AG04450 (cell line): ENCODE results near the gene EXOC6B. TPM values are rescaled to one million over a fixed set of nuclear protein-coding genes. Genes with fewer than 3 reads are reported as not detected.
"Not testable (repeated sequence)": the region's sequence is repeated elsewhere in the genome, so short reads cannot be mapped to it uniquely, and the experiment has no call there.

Experiments
- CTCF ChIA-PET: fragments of 300-600, 350-600 bp; formaldehyde crosslinking; extraction: SDS; loops from one replicate; lab custom pipeline; 2022; ENCODE audit warnings: antibody characterized with exemption, inconsistent platforms; lab: Charles Lee
- POLR2A ChIA-PET: fragments of 350-600 bp; formaldehyde crosslinking; extraction: SDS; loops from one replicate; lab custom pipeline; 2021; ENCODE audit warnings: antibody characterized with exemption, inconsistent platforms; lab: Yijun Ruan, JAX
- DNase-seq: peaks from one replicate; pipeline ENCODE4 v3.0.0-alpha.2; 2011; ENCODE audit warnings: low read depth, low spot score
- H3K27ac ChIP-seq: one replicate; pipeline ENCODE4 v1.5.1; 2012; ENCODE audit warnings: low read depth, low read length, control low read depth
- H3K27me3 ChIP-seq: one replicate; pipeline ENCODE4 v1.6.0; 2012; ENCODE audit warnings: low read length; ENCODE audit not compliant: control insufficient read depth, insufficient read depth
- H3K4me3 ChIP-seq: 2 replicates; pipeline ENCODE4 v1.5.1; 2011; ENCODE audit warnings: mild to moderate bottlenecking, low read depth, low read length, control low read depth
- H3K9me3 ChIP-seq: 2 replicates; pipeline ENCODE4 v1.5.1; 2012; ENCODE audit warnings: low read length; ENCODE audit not compliant: control insufficient read depth, insufficient read depth
- CTCF ChIP-seq: IDR thresholded peaks from 2 replicates; pipeline ENCODE4 v1.5.1; 2011; ENCODE audit warnings: low read depth, low read length, control low read depth, inconsistent platforms
- polyA plus RNA-seq: library from polyadenylated mRNA; depleted of rRNA; stranded (reverse); fragments of >200 nt; gene quantifications from 2 replicates; pipeline ENCODE4 v1.2.3, GENCODE V29; 2011

The EXOC6B gene
- polyA plus RNA-seq, 1 experiment = 28.7 TPM

GRCh38 chr2:72494392-72494791 lies 331.4 kb downstream of the EXOC6B start:
- no peak overlapping the region for H3K27ac ChIP-seq
- no peaks in the 10 kb centered on the region for H3K9me3 ChIP-seq
- no peak for DNase-seq
- no peaks in the 10 kb centered on the region for H3K27me3 ChIP-seq
- CTCF ChIA-PET = no interaction called here
- no peak overlapping the region for H3K4me3 ChIP-seq
- POLR2A ChIA-PET = no interaction called here
- TF ChIP-seq CTCF = no peak

- H3K27ac ChIP-seq, H3K27me3 ChIP-seq, H3K4me3 ChIP-seq, CTCF ChIA-PET, H3K9me3 ChIP-seq, POLR2A ChIA-PET, DNase-seq: not testable (repeated sequence)
Measured at GRCh38 chr2:72484622-72485021, 341.2 kb downstream of the EXOC6B start.

GRCh38 chr2:72483346-72483745 lies 342.5 kb downstream of the EXOC6B start:
- TF ChIP-seq CTCF = no peak
- ChIA-PET CTCF (no interaction called here), POLR2A (no interaction called here)
- Histone ChIP-seq H3K27ac (no peak overlapping the region), H3K9me3 (no peaks in the 10 kb centered on the region), H3K27me3 (no peaks in the 10 kb centered on the region), H3K4me3 (no peak overlapping the region)
- DNase-seq = no peak

GRCh38 chr2:72475246-72475645 lies 350.6 kb downstream of the EXOC6B start:
- Histone ChIP-seq H3K9me3 (0 out of 2 replicates have a peak, but pooled peaks cover 3% of the 10 kb centered on the region), H3K4me3 (no peak overlapping the region), H3K27ac (no peak overlapping the region), H3K27me3 (no peaks in the 10 kb centered on the region)
- ChIA-PET POLR2A (no interaction called here), CTCF (no interaction called here)
- DNase-seq = no peak
- TF ChIP-seq CTCF = no peak

GRCh38 chr2:72457801-72458516 lies 367.9 kb downstream of the EXOC6B start:
- POLR2A ChIA-PET = no interaction called here

More at GRCh38 chr2:72457801-72458516, 367.9 kb downstream of the EXOC6B start:
- no peak for DNase-seq
- H3K4me3 ChIP-seq = no peak overlapping the region
- H3K9me3 ChIP-seq = no peaks in the 10 kb centered on the region
- TF ChIP-seq CTCF = no peak
- no peaks in the 10 kb centered on the region for H3K27me3 ChIP-seq
- no peak overlapping the region for H3K27ac ChIP-seq
- CTCF ChIA-PET = no interaction called here
